ENCODE results near the gene MYZAP. TPM values are rescaled to one million over a fixed set of nuclear protein-coding genes. Genes with fewer than 3 reads are reported as not detected.

Gene MYZAP
- total RNA-seq, 1 experiment from 2014 or later: 0.63 TPM

- Histone ChIP-seq H3K4me2 (ENCODE audit: insufficient read depth, insufficient read length, low read length) (no peak overlapping the region), H3K56ac (ENCODE audit: insufficient read length, low read depth, low read length) (no peak overlapping the region), H2BK5ac (ENCODE audit: insufficient read length, low read length) (no peak overlapping the region), H2BK15ac (ENCODE audit: low read depth, low read length) (no peak overlapping the region), H3T11ph (ENCODE audit: low read length) (no peak overlapping the region), H3K4me1 (ENCODE audit: insufficient read depth, low read length) (no peaks in the 10 kb centered on the region), H4K5ac (ENCODE audit: insufficient read length, low read depth, low read length) (no peak overlapping the region), H3K23ac (ENCODE audit: insufficient read length, low read depth, low read length) (no peak overlapping the region), H2AK5ac (ENCODE audit: insufficient read length, low read length) (no peak overlapping the region), H2AFZ (ENCODE audit: low read length) (no peak overlapping the region), H3K9me3 (ENCODE audit: control insufficient read depth, low read depth, low read length) (no peaks in the 10 kb centered on the region), H4K8ac (replicated peaks; ENCODE audit: insufficient read length, low read depth, low read length) (no peak overlapping the region), H3K79me2 (ENCODE audit: insufficient read depth, low read length) (no peaks in the 10 kb centered on the region), H2BK20ac (ENCODE audit: low read depth, low read length, poor library complexity, severe bottlenecking) (no peak overlapping the region), H4K20me1 (ENCODE audit: control insufficient read depth, insufficient read depth, insufficient read length) (no peaks in the 10 kb centered on the region), H3K27ac (ENCODE audit: insufficient read length, low read depth, low read length) (no peak overlapping the region), H3K27me3 (ENCODE audit: insufficient read depth, low read length) (no peaks in the 10 kb centered on the region), H2BK12ac (ENCODE audit: insufficient read length, low read depth, low read length) (no peak overlapping the region), H3K18ac (ENCODE audit: insufficient read length, low read depth, low read length) (no peak overlapping the region), H2BK120ac (ENCODE audit: low read depth, low read length, poor library complexity, severe bottlenecking) (no peak overlapping the region), H4K91ac (ENCODE audit: insufficient read length, low read depth, low read length) (no peak overlapping the region), H3K23me2 (ENCODE audit: insufficient read length, low read depth, low read length, poor library complexity, severe bottlenecking) (no peaks in the 10 kb centered on the region), H3K14ac (ENCODE audit: insufficient read depth, low read length) (no peak overlapping the region), H3K79me1 (ENCODE audit: insufficient read depth, low read depth, low read length, poor library complexity, severe bottlenecking) (no peaks in the 10 kb centered on the region), H3K4ac (ENCODE audit: low read depth, low read length) (no peak overlapping the region), H3K9ac (ENCODE audit: extremely low read depth, insufficient read length, low read length) (no peak overlapping the region)
- H3K36me3 Mint-ChIP-seq (ENCODE audit: insufficient read depth in 1 of 3, low read depth in 3 of 3): peaks cover 0 to 4% (median 0%) of the 10 kb centered on the region in 3 experiments; a peak in 2 of 7 replicates
- no peak for TF ChIP-seq CTCF (conservative IDR thresholded peaks at IDR 0.05)
- no peak for DNase-seq
- H3K27ac Mint-ChIP-seq: no peak overlapping the region; a peak in 1 of 7 replicates
- peaks cover 3% of the 10 kb centered on the region for H3K27me3 Mint-ChIP-seq (ENCODE audit: low read depth)
- peaks cover 6 to 7% of the 10 kb centered on the region in 2 experiments for H3K9me3 Mint-ChIP-seq
- H3K4me3 Mint-ChIP-seq: no peak overlapping the region
- WGBS (ENCODE audit: extremely low coverage, insufficient read length, low lambda C conversion rate): no CpG with 5 or more reads among the region's 8 CpGs
- H3K4me1 Mint-ChIP-seq: no peaks in the 10 kb centered on the region
These were observed 11.3 kb upstream of the MYZAP start for GRCh38 chr15:57580428-57580827.
